DMS53 treated with DMSO at 0.1 percent for 48 hours (cell line): ENCODE results near the gene TTLL11.
"Not testable (repeated sequence)": the region's sequence is repeated elsewhere in the genome, so short reads cannot be mapped to it uniquely, and the experiment has no call there.

Experiments
- DNase-seq: peaks from one replicate; lab custom pipeline; 2025; ENCODE audit not compliant: unreplicated experiment; lab: John Stamatoyannopoulos, UW

TTLL11 gene

DNA sequence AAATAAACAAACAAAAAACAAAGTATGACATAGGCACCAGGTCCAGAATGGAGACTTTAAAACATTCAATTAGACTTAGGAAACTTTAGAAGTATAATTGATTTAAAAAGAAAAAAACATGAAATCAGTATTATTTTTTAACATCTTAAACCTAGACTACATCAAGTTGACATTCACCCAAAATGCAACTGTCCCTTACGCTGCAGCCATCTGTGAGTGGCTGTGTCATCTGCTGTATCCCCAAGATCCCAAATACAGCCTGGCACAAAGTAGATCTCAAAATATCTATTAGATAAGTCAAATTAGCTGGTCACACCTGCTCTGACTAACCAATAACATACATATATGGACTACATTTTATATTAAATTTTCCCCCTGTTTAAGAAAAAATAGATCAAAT lies 7.8 kb downstream of the TTLL11 start:
- DNase-seq = no peak

DNA sequence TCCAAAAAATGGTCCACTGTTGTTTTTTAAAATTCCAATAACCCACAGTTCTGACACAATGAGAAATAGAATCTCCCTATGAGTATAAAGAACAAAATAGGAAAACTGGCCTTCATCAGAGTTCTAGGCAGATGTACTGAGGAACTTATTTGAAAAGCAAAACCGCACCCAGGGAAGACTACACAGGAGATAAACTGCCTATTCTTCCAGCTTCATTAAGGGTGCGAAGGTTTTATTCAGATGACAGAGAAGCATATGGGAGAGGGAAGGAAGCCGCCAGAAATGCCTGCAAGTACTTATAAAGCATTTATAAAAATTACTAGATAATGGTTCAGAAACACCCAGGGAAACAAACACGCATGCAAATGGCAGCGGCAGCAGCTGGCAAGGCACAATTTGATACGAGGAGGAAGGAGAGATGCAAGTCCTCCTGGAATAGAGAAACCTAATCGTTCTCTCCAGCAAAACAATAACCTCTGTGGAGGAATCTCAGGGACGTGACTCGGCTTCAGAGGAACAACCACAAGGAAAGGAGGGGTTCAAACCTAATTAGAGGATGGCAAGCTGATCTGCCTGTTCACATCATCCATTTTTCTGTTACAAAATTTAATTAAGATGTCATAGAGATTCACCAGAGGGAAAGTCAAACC lies 9.0 kb downstream of the TTLL11 start:
- DNase-seq = no peak

DNA sequence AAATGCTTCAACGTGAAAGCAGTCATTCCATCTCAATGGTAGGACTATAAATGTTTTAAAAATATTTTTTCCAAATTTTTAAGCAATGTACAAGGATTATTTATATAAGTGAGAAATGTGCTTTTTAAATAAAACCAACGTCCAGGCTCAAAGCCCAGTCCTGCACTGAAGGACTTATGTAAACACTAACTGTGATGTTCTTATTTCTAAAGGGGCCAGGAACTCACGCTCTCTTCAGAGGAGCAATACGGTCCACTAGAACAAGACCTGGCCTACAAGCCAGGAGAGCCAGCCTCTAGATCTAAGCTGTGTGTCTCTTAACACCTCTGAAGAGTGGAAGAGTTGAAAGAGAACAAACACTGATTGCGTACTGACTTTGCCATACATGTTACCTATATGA lies 12.1 kb downstream of the TTLL11 start:
- DNase-seq = peak; percentile 36

DNA sequence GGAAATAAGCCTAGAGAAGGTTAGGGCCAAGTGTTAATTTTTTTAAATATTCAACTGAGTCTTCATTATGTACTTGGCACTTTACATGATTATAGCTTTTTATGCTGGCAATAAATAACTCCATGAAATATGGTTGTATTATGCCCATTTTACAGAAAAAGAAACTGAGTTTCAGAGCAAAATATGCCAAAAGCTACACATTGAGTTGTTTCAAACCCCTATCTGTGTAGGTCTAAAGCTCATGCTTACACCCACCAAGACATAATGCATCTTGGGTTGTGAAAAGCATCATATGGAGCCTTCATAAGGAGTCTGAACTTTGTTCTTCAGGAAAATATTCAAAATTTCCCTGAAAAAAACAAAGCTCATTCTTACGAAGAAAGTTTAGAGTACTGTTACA lies 14.6 kb downstream of the TTLL11 start:
- DNase-seq = no peak

DNA sequence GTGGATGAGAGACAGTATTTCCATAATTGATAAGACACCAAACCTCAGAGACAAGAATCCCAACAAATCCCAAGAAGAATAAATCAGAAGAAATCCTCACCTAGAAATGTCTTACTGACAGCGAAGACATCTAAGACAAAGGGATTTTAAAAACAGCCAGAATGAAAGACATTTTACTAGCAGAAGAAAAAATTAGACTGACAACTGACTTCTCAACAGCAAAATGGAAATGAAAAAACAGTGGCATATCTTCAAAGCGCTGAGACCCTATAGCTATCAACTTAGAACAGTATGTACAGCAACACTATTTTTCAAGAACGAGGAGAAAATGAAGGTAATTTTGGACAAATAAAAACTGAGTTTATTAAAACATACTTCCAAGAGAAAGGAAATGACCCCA lies 16.3 kb downstream of the TTLL11 start:
- DNase-seq = no peak

DNA sequence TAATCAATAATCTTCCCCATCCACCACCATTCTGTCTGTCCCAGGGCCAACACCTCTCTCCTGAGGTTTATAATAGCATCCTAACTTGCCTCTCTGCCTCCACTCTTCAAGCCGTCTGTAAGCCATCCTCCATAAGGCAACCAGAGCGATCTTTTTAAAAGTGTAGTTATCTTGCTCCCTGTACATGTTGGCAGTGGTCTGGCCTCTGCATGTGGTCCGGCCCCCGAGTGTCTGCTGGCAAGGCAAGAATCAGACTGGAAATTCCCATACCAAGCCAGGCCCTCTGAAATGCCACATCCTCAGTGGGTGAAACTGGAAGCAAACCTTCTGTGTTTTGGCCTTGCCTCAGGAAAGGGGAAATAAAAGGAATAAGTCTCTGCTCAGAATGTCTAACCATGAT lies 17.0 kb downstream of the TTLL11 start:
- no peak for DNase-seq

DNA sequence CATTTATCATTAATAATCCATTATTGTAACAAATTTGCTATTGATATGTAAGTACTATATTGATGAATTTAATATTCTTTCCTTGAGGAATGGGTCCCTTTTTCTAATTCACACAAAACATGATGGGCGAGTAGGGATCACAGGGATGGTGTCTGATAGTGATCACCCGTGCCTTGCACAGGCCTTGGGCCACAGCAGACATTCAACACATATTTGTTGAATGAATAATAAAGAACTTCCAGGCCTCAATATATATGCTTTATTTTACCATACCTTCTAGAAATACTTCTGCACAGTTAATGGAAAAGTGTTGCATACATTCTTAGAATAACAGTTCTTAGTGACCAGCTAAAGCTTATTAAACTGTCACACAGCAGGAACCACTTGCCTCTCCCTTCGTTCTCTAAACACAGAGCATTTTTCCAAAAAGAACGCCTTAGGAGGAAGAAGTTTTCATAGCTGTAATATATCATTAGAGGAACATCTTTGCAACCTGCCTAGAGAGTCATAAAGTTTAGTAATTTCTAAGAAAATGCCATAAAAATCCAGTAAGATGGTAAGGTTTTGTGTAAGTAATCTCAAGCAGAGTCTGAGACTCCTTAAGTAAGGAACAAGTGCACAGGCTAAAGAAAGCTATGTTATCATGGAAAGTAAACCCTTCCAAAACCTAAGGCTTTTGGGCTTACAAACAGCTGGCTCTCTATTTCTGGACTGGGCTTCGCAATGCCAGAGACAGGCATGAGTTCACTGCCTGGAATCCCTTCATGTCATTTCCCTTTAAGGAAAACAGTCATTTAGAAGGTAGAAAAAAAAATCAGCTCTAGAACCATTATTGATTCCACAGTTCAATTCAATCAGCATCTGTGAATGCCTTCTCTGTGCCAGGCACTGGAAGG lies 17.7 kb downstream of the TTLL11 start:
- no peak for DNase-seq

DNA sequence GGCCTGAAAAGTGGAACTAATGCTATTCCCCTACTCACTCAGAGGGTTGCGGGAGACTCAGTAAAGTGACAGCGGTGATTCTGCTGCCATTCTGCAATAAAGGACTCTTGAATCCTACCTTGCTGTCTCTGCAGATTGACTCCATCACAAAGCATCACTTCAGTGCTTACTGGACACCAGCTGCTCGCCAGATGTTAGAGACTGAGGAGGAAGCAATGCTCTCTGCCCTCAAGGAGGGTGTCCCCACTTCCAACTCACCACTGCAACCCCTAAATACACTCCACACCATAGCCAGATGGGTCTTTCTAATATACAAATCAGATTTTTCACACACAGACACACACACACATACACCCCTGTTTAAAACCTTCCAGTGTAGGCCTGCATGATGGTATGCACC lies 21.4 kb downstream of the TTLL11 start:
- no peak for DNase-seq

DNA sequence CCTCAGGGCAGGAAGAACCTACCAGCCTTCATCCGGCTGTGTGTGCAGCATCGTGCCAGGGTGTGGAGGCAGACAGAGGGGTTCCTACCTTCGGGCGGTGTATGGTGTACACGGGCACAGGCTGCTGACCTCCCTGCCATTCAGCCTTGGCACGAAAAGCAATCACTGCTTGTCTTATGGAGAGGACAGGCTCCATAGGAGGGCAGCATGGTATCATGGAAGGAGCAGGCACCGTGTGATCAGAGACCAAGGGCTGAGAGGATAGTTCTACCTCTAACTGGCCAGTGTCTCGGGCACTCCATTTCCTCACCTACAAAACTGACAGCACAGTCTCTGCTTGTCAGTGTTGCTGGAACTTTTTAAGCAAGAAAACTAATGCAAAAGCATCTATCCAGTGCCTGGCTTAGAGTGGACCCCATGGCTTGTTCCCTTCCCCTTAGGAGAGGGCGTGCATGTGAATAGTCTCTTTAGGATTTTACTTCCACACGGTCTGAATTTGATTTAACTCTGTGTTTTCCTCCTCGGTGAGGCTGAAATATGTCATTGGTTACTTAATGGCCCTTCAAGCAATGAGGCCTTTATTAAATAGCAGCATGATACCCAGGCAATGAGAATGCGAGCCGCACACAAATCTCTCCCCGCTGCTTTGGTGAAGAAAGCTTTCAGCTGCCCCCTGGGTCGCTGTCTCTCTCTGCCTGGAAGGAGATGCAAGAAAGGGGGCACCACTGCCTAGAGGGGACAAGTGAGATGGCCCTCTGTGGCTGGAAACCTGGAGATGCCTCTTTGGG lies 22.2 kb downstream of the TTLL11 start:
- no peak for DNase-seq

DNA sequence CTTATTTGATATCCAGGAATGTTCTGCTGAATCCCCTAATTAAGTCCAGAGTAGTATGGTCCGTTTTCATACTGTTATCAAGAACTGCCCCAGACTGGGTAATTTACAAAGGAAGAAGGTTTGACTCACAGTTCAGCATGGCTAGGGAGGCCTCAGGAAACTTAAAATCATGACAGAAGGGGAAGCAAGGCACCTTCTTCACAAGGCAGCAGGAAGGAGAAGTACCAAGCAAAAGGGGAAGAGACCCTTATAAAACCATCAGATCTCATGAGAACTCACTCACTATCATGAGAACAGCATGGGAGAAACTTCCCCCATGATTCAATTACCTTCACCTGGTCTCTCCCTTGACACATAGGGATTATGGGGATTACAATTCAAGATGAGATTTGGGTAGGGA lies 26.4 kb downstream of the TTLL11 start:
- not testable (repeated sequence) for DNase-seq

DNA sequence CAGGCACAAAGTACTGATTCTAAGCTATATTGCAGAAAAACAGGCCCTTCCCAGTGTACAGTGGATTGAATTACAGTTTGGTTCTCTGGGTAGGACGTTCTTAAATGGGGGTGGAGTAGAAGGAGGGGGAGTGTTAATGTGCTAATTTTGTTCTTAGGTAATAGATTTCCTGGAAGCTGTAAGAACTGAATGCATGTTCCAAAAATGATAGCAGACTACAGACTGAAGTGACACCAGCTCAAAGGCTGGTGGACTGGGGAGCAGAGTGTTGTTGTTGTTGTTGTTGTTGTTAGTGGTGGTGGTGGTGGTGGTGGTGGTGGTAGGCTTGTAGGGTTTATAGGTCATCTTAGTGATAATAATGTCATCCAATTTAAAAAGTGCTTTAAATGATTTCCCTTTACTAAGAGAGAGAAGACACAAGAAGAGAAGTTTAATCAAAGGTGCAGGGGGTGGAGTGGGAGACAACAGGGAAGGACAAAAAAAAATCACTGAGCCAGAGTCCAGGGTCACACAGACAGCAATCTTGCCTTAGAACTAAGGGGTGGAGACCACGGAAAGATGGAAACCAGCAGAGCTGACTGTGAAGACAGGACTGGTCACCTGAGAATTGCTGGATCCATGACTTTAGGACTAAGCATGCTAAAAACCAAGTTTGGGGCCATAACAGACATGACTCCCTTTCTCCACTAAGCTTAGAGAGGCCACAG lies 27.0 kb downstream of the TTLL11 start:
- no peak for DNase-seq

DNA sequence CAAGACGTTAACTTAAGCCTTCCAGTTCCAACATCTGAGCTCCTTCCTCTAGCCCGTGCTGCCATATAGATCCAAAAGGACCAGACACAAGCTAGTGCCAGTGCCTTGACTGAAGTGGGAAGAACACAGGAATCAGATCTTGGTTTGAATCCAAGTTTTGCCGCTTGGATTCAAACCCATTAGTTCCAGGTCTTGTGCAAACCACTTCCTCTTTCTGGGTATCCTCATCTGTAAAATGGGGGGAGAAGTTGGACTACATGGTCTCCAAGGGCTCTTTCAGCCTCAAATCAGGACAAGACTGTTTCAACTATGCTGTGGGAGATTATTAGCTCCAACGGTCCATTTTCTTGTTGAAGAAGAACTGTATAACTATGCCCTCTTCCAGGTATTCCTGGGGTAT lies 32.6 kb downstream of the TTLL11 start:
- DNase-seq = no peak

DNA sequence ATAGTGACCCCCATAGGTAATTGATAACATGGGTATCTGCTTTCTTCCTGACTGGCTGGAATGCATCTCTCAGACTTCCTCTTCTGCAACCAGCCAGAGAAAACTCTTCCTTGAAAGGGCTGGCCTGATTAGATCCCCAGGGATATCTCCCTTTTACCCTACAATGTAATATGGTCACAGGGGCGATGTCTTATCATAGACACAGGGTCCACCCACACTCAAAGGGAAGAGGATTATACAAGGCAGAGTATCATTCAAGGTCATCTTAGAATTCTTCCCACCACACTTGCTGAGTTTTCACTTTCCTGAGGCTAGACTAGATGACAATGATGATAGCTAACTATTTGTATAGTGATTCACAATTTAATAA lies 33.2 kb downstream of the TTLL11 start:
- DNase-seq = no peak

DNA sequence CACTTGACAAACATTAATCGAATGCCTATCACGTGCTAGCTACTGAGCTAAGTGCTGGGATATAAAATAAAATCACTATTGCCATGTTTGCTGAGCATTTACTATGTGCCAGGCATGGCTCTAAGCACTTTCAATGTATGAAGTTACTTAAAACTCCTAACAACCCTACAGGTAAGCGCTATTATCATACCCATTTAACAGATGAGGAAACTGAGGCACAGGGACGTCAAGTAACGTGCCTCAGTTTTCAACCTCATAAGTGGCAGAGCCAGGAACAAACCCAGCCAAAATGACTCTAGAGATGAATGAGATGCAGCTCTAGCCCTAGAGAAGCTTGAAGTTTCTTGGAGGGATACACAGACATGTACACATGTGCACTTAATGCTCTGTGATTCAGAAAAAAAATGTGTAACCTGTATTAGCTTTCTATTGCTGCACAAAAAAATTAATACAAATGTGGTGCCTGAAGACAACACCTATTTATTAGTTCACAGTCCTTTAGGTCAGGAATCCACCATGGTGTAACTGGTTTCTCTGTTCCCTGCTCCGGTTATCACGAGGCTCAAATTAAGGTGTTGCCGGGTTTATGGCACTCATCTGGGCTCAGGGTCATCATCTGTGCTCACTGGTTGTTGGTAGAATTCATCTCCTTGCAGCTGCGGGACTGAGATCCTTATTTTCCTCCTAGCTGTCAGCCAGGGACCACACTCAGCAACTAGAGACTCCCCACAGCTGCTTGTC lies 33.7 kb downstream of the TTLL11 start:
- no peak for DNase-seq

DNA sequence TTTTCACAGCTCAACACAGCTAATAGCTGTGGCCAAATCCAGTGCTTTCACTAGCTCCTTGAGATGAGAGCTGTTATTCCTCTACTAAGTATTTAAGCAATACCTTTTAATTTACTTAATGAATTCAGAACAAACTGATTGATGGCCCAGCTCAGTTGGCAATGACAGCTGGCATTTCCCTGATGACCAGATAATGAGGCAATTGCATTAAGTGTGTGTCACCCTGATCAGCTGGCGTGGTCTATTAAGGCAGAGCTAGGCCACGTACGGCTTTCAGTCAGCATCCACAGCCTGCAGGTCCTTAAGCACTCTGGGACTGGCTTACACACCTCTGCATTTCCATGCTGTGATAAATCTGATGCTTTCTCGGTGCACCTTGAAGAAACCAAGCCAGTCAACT lies 34.4 kb downstream of the TTLL11 start:
- DNase-seq = no peak

DNA sequence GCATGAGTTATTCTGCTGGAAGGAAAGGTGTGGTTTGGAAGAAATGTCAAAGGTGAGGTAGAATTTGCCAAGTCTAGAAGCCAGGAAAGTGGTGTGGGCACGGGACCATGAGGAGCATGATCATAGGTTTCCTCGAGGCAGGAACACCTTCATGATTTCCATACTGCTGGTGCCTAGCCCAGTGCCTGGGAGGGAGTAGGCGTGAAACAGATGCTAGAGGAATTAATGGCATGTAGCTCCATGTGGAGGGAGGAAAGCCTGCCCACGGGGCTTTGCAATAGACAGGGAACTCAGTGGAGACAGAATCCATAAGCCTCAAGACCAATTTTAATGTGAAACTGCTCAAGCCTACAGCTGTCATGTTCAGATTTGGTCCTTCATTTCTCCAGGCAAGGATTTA lies 35.1 kb downstream of the TTLL11 start:
- no peak for DNase-seq

DNA sequence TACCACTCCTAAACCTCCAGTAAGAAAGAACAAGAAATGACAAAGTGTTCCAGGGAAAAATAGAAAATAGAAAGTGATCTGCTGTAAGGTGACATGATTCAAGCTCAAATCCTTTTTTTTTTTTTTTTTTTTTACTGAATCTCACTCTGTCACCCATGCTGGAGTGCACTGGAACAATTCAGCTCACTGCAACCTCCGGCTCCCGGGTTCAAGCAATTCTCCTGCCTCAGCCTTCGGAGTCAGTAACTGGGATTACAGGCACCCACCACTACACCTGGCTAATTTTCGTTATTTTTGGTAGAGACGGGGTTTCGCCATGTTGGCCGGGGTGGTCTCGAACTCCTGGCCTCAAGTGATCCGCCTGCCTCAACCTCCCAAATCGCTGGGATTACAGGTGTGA lies 35.9 kb downstream of the TTLL11 start:
- DNase-seq = no peak

DNA sequence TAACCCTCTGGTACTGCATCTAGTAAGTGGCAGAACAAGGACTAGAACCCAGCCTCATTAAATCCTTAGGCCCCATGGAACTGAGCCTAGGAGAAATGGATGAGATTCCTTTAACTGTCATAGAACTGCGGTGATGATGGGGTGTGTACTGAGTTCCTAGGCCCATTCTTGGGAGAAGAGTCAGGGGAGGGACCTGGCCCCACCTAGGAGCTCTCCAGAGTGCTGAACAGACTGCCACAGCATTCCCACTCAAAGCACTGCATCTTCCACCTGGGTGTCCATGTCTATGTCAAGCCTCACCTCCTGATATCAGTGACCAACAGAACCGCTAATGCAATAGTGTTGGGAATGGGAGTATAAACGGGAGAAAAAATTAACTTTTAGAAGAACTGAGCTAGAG lies 36.6 kb downstream of the TTLL11 start:
- DNase-seq = no peak

DNA sequence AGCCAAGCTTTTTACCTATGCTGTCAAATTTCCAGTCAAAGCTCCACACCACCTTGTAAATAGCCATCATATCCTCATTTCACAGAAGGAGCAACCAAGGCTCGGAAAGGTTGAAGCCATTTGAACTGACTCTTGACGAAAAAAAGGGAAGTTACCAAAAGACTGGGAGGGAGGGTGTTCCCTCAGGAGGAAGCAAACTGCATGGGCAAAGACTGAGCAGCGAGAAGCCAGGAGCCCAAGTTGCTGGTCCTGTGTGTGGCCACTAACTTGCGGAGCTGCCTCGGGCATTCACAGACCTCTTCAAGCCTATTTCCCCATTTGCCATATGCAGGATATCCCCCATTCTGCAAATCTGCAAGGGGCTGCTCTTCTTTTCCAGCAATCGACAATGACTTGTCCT lies 37.4 kb downstream of the TTLL11 start:
- DNase-seq = no peak

DNA sequence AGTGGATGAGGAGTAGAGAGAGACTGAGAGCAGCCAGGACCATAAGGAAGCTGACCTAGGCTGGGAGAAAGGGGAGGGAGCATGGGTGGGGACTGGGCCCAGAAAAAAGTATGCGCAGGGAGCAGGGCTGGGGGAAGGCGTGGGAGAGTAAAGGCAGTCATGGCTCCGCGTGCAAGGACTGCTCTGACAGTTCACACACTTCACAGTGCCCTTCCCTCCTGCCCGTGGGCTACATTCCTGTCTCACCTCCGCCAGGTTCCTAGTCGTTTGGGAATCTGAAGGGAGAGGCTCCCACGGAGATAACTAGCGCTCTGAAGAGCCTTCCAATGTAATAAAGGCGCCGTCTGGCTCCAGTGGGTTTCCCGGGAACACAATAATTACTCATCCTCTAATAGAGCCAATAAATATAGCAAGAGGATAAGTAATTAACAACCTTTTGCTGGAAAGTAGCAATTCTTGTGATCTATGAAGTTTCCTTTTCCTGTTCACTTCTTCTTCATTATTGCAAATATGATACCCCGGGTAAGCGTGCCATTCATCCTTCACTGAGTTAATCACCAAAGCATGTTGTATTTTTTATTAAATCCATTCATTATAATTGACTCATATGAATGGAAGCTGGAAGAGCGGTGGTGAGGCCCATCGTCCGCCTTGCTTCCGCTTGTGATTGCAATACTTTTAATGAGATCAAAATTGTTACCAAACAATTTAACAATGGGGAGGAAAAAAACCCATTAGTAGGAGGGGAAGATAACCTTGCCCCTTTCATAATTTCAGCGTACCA lies 39.3 kb downstream of the TTLL11 start:
- DNase-seq = no peak
